GM19238 (cell line): ENCODE measurements around the gene SUV39H2.
"Not testable (repeated sequence)": the region's sequence is repeated elsewhere in the genome, so short reads cannot be mapped to it uniquely, and the experiment has no call there.

Source experiments
- DNase-seq: peaks from one replicate; pipeline ENCODE4 v3.0.0; 2011; ENCODE audit warnings: low spot score; ENCODE audit not compliant: insufficient read length

Gene SUV39H2

GRCh38 chr10:14873090-14873760 is 5.4 kb upstream of the SUV39H2 start:
- no peak for DNase-seq

- no peak for DNase-seq
Observed at GRCh38 chr10:14875941-14876340, 2.7 kb upstream of the SUV39H2 start.

GRCh38 chr10:14876764-14877163 is 1.9 kb upstream of the SUV39H2 start:
- DNase-seq, result no peak

GRCh38 chr10:14879124-14879927 is 660 bp downstream of the SUV39H2 start:
- peak; percentile 30 for DNase-seq

DNA sequence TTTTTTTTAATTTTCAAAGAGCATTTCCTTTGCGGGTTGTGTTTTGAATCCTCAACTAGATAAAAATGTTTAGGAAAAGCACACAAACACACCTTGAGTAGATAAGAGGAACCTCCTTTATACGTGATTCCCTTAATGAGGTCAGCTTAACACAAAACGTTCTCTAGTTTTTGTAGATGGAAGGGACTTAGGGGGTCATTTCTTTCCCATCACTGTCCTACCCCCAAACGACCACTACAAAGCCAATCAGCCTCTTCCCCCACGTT is 1.2 kb downstream of the SUV39H2 start:
- DNase-seq, result no peak

- DNase-seq, result no peak
Observed at GRCh38 chr10:14880229-14880628, 1.6 kb downstream of the SUV39H2 start.

DNA sequence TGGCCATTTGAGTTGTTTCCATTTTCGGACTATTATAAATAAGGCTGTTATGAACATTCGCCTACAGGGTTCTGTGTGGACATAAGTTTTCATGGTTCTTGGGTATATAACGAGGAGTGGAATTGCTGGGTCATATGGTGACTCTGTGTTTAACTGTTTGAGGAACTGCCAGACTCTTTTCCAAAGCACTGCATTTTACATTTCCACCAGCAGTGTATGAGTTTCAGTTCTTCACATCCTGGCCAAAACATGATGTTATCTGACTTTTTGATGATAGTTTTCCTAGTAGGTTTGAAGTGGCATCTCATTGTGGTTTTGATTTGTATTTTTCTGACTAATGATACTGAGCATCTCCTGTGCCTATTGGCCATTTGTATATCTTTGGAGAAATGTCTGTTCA is 5.4 kb downstream of the SUV39H2 start:
- DNase-seq, result no peak

- DNase-seq, result no peak
Observed at GRCh38 chr10:14889318-14889717, 10.7 kb downstream of the SUV39H2 start.

DNA sequence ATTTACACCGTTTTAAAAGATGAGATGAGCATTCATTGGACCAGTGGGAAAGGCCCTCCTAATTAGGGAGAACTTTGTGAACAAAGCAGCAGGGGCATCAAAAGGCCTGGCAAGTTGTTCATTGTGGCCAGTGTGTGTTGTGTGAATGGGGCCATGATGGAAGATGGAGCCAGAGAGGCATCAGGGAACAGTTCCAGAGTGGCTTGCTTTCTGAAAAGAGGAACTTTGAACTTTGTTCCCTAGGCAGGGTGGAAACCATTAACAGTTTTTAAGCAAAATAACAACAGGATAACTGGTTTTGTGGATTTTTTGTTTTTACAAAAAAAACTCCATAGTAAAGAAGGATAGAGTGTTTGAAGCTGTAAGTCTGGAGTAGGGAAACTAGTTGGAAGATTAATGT is 12.5 kb downstream of the SUV39H2 start:
- no peak for DNase-seq

- peak; percentile 14 for DNase-seq
Observed at GRCh38 chr10:14904316-14904732, 25.7 kb downstream of the SUV39H2 start.

GRCh38 chr10:14904864-14905263 is 26.2 kb downstream of the SUV39H2 start:
- no peak for DNase-seq

DNA sequence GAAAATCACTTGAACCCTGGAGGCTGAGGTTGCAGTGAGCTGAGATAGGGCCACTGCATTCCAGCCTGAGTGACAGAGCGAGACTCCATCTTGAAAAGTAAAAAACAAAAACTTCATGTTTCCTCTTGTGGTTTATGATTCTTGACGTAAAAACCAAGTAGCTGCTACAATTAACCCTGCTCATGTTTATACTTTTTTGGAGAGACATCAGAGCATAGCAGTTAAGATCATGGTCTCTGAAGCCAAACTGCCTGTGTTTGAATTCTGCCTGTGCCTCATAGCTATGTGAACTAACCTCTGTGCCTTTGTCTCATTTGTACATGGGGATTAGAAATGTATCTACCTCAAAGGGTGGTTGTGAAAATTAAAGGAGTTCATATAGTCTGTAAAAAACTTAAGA is 27.2 kb downstream of the SUV39H2 start:
- DNase-seq, result no peak

GRCh38 chr10:14906765-14907164 is 28.1 kb downstream of the SUV39H2 start:
- no peak for DNase-seq

- not testable (repeated sequence) for DNase-seq
Observed at GRCh38 chr10:14907591-14907990, 28.9 kb downstream of the SUV39H2 start.

GRCh38 chr10:14909101-14909500 is 30.4 kb downstream of the SUV39H2 start:
- no peak for DNase-seq

GRCh38 chr10:14910953-14911352 is 32.3 kb downstream of the SUV39H2 start:
- no peak for DNase-seq

GRCh38 chr10:14911801-14912200 is 33.1 kb downstream of the SUV39H2 start:
- no peak for DNase-seq

DNA sequence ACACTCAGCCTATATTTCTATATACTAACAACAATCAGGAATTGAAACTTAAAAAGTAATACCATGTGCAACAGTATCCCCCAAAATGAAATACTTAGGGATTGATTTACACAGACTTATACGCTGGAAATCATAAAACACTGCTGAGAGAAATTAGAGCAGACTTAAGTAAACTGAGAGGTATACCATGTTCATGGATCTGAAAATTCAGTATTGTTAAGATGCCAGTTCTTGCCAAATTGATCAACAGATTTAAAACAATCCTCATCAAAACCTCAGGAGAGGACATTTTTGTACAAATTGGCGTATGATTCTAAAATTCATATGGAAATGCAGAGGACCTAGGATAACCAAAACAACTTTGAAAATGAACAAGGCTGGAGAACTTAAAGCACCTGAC is 37.9 kb downstream of the SUV39H2 start:
- no peak for DNase-seq

DNA sequence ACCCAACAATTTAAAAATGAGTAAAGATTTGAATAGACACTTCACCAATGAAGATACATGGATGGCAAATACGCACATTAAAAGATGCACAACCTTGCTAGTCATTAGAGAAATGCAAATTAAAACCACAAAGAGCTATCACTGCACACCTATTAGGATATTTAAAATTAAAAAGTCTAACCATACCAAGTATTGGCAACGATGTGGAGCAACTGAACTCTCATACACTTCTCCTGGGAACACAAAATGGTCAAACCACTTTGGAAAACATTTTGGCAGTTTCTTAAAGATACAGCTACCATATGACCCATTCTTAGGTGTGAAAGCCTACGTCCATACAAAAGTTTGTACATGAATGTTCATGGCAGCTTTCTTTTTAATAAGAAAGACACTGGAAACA is 39.2 kb downstream of the SUV39H2 start:
- DNase-seq, result no peak

DNA sequence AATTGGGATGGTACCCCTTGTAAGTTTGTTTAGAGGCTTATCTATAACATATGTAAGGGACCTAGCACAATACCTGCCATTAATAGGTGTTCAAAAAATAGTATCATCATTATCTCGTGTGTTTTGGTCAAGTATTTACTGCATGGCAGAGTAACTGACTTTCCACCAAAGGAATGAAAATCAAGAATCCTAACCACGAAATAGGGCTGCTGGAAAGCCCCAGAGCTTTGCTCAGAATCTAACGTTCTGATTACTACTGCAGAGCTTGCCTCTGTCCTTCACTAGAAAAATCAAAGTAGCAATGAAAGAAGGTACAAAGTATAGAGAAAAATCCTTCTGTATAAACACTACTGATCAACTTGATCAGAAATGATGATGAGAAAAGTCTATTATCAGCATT is 40.3 kb downstream of the SUV39H2 start:
- DNase-seq, result no peak

DNA sequence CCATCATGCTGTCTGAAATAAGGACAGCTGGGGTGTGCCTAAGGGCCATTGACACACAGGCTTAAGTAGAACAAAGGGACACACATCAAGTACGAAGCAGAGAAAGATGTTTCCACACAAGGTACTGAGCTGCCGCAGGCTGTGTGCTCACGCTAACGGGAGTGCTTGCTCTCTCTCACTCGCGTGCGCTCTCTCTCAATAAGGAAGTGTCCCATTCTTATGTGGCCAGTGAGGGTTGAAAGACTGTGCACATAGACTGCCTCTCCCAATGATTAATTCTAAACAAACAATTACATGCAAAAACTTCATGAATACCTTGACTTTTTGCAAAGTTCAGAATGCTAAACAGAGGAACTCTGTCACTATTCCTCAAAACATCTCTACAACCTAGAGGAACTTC is 45.3 kb downstream of the SUV39H2 start:
- DNase-seq, result no peak

DNA sequence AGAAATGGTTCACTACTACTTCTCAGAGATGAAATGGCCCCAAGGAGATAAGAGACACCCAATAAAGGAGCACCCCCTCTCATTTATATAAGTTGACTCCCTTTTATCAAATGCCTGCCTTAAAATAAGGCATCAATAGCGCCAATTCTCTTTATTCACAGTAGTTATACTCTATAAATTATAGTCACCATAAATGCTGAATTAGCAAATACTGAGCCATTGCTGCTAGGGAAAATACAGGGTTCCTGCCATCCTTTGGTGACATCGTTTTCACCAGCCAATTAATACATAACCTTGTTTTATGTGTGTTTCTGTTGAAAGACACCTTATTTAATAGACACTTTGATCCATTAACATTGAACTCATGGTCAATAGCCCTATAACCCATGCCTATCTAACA is 46.6 kb downstream of the SUV39H2 start:
- no peak for DNase-seq

GRCh38 chr10:14926061-14926470 is 47.4 kb downstream of the SUV39H2 start:
- no peak for DNase-seq
